ENCODE measurements around the gene STXBP6.

DNA sequence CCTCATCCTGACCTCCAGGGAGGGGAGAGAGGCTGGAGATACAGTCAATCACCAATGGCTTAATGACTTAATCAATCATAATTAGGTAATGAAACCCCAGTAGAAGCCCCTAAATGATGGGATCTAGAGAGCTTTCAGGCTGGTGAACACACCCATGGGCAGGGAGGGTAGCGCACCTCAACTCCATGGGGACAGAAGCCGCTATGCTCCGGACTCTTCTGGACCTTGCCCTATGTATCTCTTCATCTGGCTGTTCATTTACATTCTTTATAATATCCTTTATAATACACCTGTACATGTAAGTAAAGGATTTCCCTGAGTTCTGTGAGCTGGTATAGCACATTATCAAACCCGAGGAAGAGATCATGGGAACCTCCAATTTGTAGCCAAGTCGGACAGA is 205.9 kb downstream of the STXBP6 start:
- TF ChIP-seq, protein P1, sequence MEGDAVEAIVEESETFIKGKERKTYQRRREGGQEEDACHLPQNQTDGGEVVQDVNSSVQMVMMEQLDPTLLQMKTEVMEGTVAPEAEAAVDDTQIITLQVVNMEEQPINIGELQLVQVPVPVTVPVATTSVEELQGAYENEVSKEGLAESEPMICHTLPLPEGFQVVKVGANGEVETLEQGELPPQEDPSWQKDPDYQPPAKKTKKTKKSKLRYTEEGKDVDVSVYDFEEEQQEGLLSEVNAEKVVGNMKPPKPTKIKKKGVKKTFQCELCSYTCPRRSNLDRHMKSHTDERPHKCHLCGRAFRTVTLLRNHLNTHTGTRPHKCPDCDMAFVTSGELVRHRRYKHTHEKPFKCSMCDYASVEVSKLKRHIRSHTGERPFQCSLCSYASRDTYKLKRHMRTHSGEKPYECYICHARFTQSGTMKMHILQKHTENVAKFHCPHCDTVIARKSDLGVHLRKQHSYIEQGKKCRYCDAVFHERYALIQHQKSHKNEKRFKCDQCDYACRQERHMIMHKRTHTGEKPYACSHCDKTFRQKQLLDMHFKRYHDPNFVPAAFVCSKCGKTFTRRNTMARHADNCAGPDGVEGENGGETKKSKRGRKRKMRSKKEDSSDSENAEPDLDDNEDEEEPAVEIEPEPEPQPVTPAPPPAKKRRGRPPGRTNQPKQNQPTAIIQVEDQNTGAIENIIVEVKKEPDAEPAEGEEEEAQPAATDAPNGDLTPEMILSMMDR (IDR thresholded peaks at IDR 0.05; ENCODE audit: insufficient read depth, low read length): no peak
- TF ChIP-seq POLR2AphosphoS5 (IDR thresholded peaks at IDR 0.05; ENCODE audit: low read depth): no peak
